IMR-90 (cell line): ENCODE data around the gene PTK6. TPM values are rescaled to one million over a fixed set of nuclear protein-coding genes. Genes with fewer than 3 reads are reported as not detected.

Experiments used
- ATAC-seq: fragments of 200-7000 bp; cut with Tn5 transposase; 2 replicates; pipeline ENCODE4 v1.9.1; 2020; ENCODE audit warnings: low read depth, mild to moderate bottlenecking, moderate library complexity
- BruUV-seq: library from RNA; stranded (reverse); fragments of 400-500 nt; replicated peaks from 2 replicates; lab custom pipeline; 2021; lab: Mats Ljungman, UMichigan
- CTCF ChIA-PET: fragments of 300-600 bp; formaldehyde crosslinking; extraction: SDS; loops from one replicate; lab custom pipeline; 2021; ENCODE audit warnings: antibody characterized with exemption; lab: Yijun Ruan, JAX
- POLR2A ChIA-PET: fragments of 300-600 bp; sonication (Branson Sonifier 250); formaldehyde crosslinking; loops from one replicate; lab custom pipeline; 2022; ENCODE audit warnings: antibody characterized with exemption; ENCODE audit not compliant: unreplicated experiment; lab: Charles Lee
- DNase-seq: peaks from one replicate; pipeline ENCODE4 v3.0.0; 2013
- H2AFZ ChIP-seq: replicated peaks from 2 replicates; pipeline ENCODE3; 2013; ENCODE audit warnings: low read length, mild to moderate bottlenecking; ENCODE audit not compliant: poor library complexity
- H2AK5ac ChIP-seq: 2 replicates; pipeline ENCODE4 v1.6.1; 2013; ENCODE audit warnings: low read depth, low read length, inconsistent platforms
- H2AK9ac ChIP-seq: replicated peaks from 2 replicates; pipeline ENCODE3; 2013; ENCODE audit warnings: mild to moderate bottlenecking, low read depth, low read length, moderate library complexity; ENCODE audit not compliant: poor library complexity
- H2BK120ac ChIP-seq: 2 replicates; pipeline ENCODE4 v1.6.1; 2013; ENCODE audit warnings: low read depth, low read length, inconsistent platforms
- H2BK15ac ChIP-seq: 3 replicates; pipeline ENCODE4 v1.6.1; 2013; ENCODE audit warnings: low read depth, low read length, inconsistent platforms
- H2BK20ac ChIP-seq: 2 replicates; pipeline ENCODE4 v1.6.1; 2013; ENCODE audit warnings: low read depth, mild to moderate bottlenecking, inconsistent platforms, low read length, moderate library complexity
- H2BK5ac ChIP-seq: 2 replicates; pipeline ENCODE4 v1.6.1; 2013; ENCODE audit warnings: mild to moderate bottlenecking, low read depth, low read length, inconsistent platforms; ENCODE audit not compliant: poor library complexity, severe bottlenecking
- H3K14ac ChIP-seq: replicated peaks from 2 replicates; pipeline ENCODE4 v1.6.1; 2013; ENCODE audit warnings: low read depth, low read length, inconsistent platforms
- H3K18ac ChIP-seq: 2 replicates; pipeline ENCODE4 v1.6.1; 2013; ENCODE audit warnings: low read depth, low read length, control low read depth
- H3K23ac ChIP-seq: 2 replicates; pipeline ENCODE4 v1.6.1; 2013; ENCODE audit warnings: low read depth, low read length, inconsistent platforms
- H3K27ac ChIP-seq: 2 replicates; pipeline ENCODE4 v1.5.1; 2013; ENCODE audit warnings: mild to moderate bottlenecking, control low read depth, low read length; ENCODE audit not compliant: insufficient read depth
- H3K27me3 ChIP-seq: 2 replicates; pipeline ENCODE4 v1.6.1; 2013; ENCODE audit warnings: low read length; ENCODE audit not compliant: control insufficient read depth, insufficient read depth
- H3K36me3 ChIP-seq: 2 replicates; pipeline ENCODE4 v1.6.1; 2013; ENCODE audit warnings: low read length, mixed read lengths; ENCODE audit not compliant: control insufficient read depth, insufficient read depth
- H3K4ac ChIP-seq: 2 replicates; pipeline ENCODE4 v1.6.1; 2013; ENCODE audit warnings: low read depth, low read length, inconsistent platforms
- H3K4me1 ChIP-seq: 2 replicates; pipeline ENCODE4 v1.6.1; 2013; ENCODE audit warnings: low read length, mixed read lengths; ENCODE audit not compliant: control insufficient read depth, insufficient read depth
- H3K4me2 ChIP-seq: 2 replicates; pipeline ENCODE4 v1.6.1; 2013; ENCODE audit warnings: low read depth, mild to moderate bottlenecking, control low read depth, low read length, moderate library complexity
- H3K4me3 ChIP-seq: 2 replicates; pipeline ENCODE4 v1.5.1; 2013; ENCODE audit warnings: low read depth, mild to moderate bottlenecking, control low read depth, low read length, moderate library complexity; ENCODE audit not compliant: insufficient read depth
- H3K56ac ChIP-seq: 2 replicates; pipeline ENCODE4 v1.6.1; 2013; ENCODE audit warnings: low read length, inconsistent platforms; ENCODE audit not compliant: insufficient read depth; ENCODE audit errors: extremely low read depth
- H3K79me1 ChIP-seq, 2 experiments: 2 replicates each; pipeline ENCODE4 v1.6.1; 2013; ENCODE audit warnings: low read length in 2 of 2, inconsistent platforms in 1 of 2, low read depth in 1 of 2
- H3K9ac ChIP-seq: 2 replicates; pipeline ENCODE4 v1.6.1; 2013; ENCODE audit warnings: low read depth, low read length, control low read depth
- H3K9me1 ChIP-seq: 2 replicates; pipeline ENCODE4 v1.6.1; 2013; ENCODE audit warnings: low read length, inconsistent platforms; ENCODE audit not compliant: insufficient read depth
- H3K9me3 ChIP-seq: 2 replicates; pipeline ENCODE4 v1.6.1; 2013; ENCODE audit warnings: low read length; ENCODE audit not compliant: control insufficient read depth, insufficient read depth
- H4K20me1 ChIP-seq: 2 replicates; pipeline ENCODE4 v1.6.1; 2013; ENCODE audit warnings: low read length, inconsistent platforms; ENCODE audit not compliant: insufficient read depth
- H4K5ac ChIP-seq: 2 replicates; pipeline ENCODE4 v1.6.1; 2013; ENCODE audit warnings: mild to moderate bottlenecking, low read depth, low read length, control low read depth
- H4K8ac ChIP-seq, 2 experiments: 2 replicates each; pipeline ENCODE4 v1.6.1; 2013; ENCODE audit warnings: low read depth in 2 of 2, low read length in 2 of 2, control low read depth in 1 of 2, inconsistent platforms in 1 of 2
- H4K91ac ChIP-seq: 2 replicates; pipeline ENCODE4 v1.6.1; 2013; ENCODE audit warnings: low read depth, low read length, inconsistent platforms; ENCODE audit not compliant: insufficient read depth
- CEBPB ChIP-seq: IDR thresholded peaks from 2 replicates; pipeline ENCODE4 v1.6.1; 2012; ENCODE audit warnings: low read depth, low read length, improper control_type of control experiment
- FOS ChIP-seq: fragments of 150-350 bp; IDR thresholded peaks from 2 replicates; pipeline ENCODE4 v1.6.1; 2016; ENCODE audit warnings: low read depth, low read length
- MAFK ChIP-seq: IDR thresholded peaks from 2 replicates; pipeline ENCODE4 v1.6.1; 2012; ENCODE audit warnings: low read depth, low read length, improper control_type of control experiment
- MAZ ChIP-seq: IDR thresholded peaks from 2 replicates; pipeline ENCODE4 v1.6.1; 2012; ENCODE audit warnings: low read depth, mild to moderate bottlenecking, low read length, improper control_type of control experiment, moderate library complexity, borderline replicate concordance
- POLR2A ChIP-seq: IDR thresholded peaks from 2 replicates; pipeline ENCODE4 v1.6.1; 2012; ENCODE audit warnings: mild to moderate bottlenecking, low read depth, low read length
- RAD21 ChIP-seq: IDR thresholded peaks from 2 replicates; pipeline ENCODE4 v1.6.1; 2012; ENCODE audit warnings: low read length, improper control_type of control experiment
- RFX5 ChIP-seq: IDR thresholded peaks from 2 replicates; pipeline ENCODE4 v1.8.0; 2012; ENCODE audit warnings: low read depth, mild to moderate bottlenecking, low read length, moderate library complexity
- SMC3 ChIP-seq: fragments of 150-350 bp; IDR thresholded peaks from 2 replicates; pipeline ENCODE4 v1.6.1; 2016; ENCODE audit warnings: low read depth, mild to moderate bottlenecking, antibody characterized with exemption, low read length, moderate library complexity
- WGBS, 2 experiments: methylation state at CpG; one replicate each; pipeline versions ENCODE4 v1.1.5 to v1.1.7; 2013; ENCODE audit warnings: missing lambda C conversion rate in 2 of 2; ENCODE audit not compliant: insufficient read length in 1 of 2; ENCODE audit errors: extremely low coverage in 2 of 2; 5-methylcytosine and 5-hydroxymethylcytosine counted together
- dilution Hi-C: fragments of 300-500 bp; cut with HindIII; formaldehyde crosslinking; loops from one replicate; pipeline ENCODE4 v1.14.3; 2018; ENCODE audit warnings: low sequenced_read_pairs; ENCODE audit not compliant: unreplicated experiment
- in situ Hi-C: fragments of 300-500 bp; cut with MboI; formaldehyde crosslinking; loops from 3 replicates; pipeline ENCODE4 v1.14.3; 2019; ENCODE audit warnings: low sequenced_read_pairs, inconsistent platforms, mixed read lengths
- intact Hi-C: fragments of 100-400 bp; cut with micrococcal nuclease; formaldehyde crosslinking; loops from 2 replicates; pipeline ENCODE4 v1.10.0; 2022
- polyA plus RNA-seq, 3 experiments: library from polyadenylated mRNA; depleted of rRNA; stranded (reverse); fragments of >200 nt; gene quantifications; 2 replicates each; pipeline ENCODE4 v1.2.3, GENCODE V29; 2012; ENCODE audit warnings: low replicate concordance in 1 of 3
- total RNA-seq: library from RNA; depleted of rRNA; stranded (reverse); fragments of >200 nt; gene quantifications from 2 replicates; pipeline ENCODE4 v1.2.3, GENCODE V29; 2012
- TF ChIP-seq, protein P1 (sequence below): fragments of 150-350 bp; IDR thresholded peaks from 2 replicates; pipeline ENCODE4 v1.6.1; 2017; ENCODE audit warnings: mild to moderate bottlenecking, antibody characterized with exemption, low read length, low read depth

Gene PTK6
- total and polyA plus RNA-seq, 2 of the 4 experiments (the other 2 are of a cell fraction) = not detected

GRCh38 chr20:63539092-63539430, 1.9 kb upstream of the PTK6 start:
- Histone ChIP-seq H2BK20ac (no peak overlapping the region), H3K36me3 (no peaks in the 10 kb centered on the region), H4K91ac (no peak overlapping the region), H3K9me1 (no peaks in the 10 kb centered on the region), H3K9me3 (no peaks in the 10 kb centered on the region), H2BK5ac (no peak overlapping the region), H3K4ac (no peak overlapping the region), H2AFZ (peak overlapping the region; percentile 11), H2AK5ac (no peak overlapping the region), H3K56ac (no peak overlapping the region), H2AK9ac (peak overlapping the region; percentile 55), H3K79me1 (no peaks in the 10 kb centered on the region), H3K14ac (no peak overlapping the region), H2BK120ac (no peak overlapping the region), H3K18ac (no peak overlapping the region), H2BK15ac (no peak overlapping the region), H4K8ac (no peak overlapping the region), H3K9ac (no peak overlapping the region), H4K5ac (no peak overlapping the region), H3K4me1 (peaks cover 3% of the 10 kb centered on the region; the same call in 1 of the 2 replicates), H3K4me2 (no peak overlapping the region), H3K23ac (no peak overlapping the region), H3K27ac (no peak overlapping the region), H4K20me1 (no peaks in the 10 kb centered on the region), H3K27me3 (peaks cover 4% of the 10 kb centered on the region; the same call in 1 of the 2 replicates), H3K4me3 (no peak overlapping the region)
- ATAC-seq = no peak
- TF ChIP-seq CEBPB = no peak
- no peak for TF ChIP-seq RFX5
- TF ChIP-seq SMC3 = no peak
- TF ChIP-seq MAFK = no peak
- TF ChIP-seq MAZ = no peak
- TF ChIP-seq, protein P1, sequence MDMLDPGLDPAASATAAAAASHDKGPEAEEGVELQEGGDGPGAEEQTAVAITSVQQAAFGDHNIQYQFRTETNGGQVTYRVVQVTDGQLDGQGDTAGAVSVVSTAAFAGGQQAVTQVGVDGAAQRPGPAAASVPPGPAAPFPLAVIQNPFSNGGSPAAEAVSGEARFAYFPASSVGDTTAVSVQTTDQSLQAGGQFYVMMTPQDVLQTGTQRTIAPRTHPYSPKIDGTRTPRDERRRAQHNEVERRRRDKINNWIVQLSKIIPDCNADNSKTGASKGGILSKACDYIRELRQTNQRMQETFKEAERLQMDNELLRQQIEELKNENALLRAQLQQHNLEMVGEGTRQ = no peak
- TF ChIP-seq RAD21 = no peak
- TF ChIP-seq POLR2A = no peak
- TF ChIP-seq FOS = no peak
- ChIA-PET CTCF (interaction anchor here (1.8 to 1.9 kb wide), 2 partner anchors 326 to 500 kb away, joined by 6 to 10 read pairs; partner anchors contain the start of gene TPD52L2), POLR2A (interaction anchor here (0.5 kb wide), 1 partner anchor 435 kb away, joined by 3 read pairs; no protein-coding TSS in a partner anchor)
- DNase-seq = no peak
- intact Hi-C loops = loop anchor here (2.0 to 10.0 kb wide), 4 partner anchors 116 to 518 kb away; partner anchors contain the start of genes RTEL1, STMN3 and UCKL1
- in situ Hi-C loops = loop anchor here (10.0 kb wide), 2 partner anchors 326 to 436 kb away; partner anchors contain the start of genes ABHD16B, SAMD10 and TPD52L2
- dilution Hi-C loops = no loop called here
- 96% methylated on average over 6 of the region's 12 CpGs; no CpG with 5 or more reads in 1 of the 2 experiments for WGBS, 2 experiments
- no TSS peak for BruUV-seq
